ENCODE measurements around the gene DNAL1. TPM values are rescaled to one million over a fixed set of nuclear protein-coding genes. Genes with fewer than 3 reads are reported as not detected.

Gene DNAL1
- total and polyA plus RNA-seq, 9 of the 15 experiments (the other 6 are each of a cell fraction or from before 2014, with no cell fraction given): 1.6 to 11.7 (median 4.8) TPM

DNA sequence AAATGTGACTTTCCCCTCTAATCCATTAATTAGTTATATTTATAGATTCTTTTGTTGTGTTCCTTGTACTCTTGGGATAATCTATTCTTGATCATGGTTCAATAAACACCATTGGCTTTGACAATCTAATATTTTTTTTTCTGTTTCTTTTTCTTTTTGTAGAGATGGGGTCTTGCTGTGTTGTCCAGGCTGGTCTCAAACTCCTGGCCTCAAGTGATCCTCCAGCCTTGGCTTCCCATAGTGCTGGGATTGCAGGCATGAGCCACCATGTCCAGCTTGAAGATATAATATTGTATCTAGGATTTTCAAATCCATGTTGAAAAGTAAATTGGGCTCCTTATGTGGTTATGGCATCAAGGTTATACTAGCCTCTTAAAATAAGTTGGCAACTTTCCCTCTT, 6.2 kb downstream of the DNAL1 start:
- Histone ChIP-seq H3K27ac (ENCODE audit: extremely low read depth, low read depth, low read length) (no peak overlapping the region), H3K27me3 (ENCODE audit: control insufficient read depth in 2 of 2, insufficient read depth in 2 of 2, low read length in 2 of 2) (no peaks in the 10 kb centered on the region), H3K79me2 (ENCODE audit: control insufficient read depth, insufficient read depth, low read length) (no peaks in the 10 kb centered on the region), H3K36me3 (ENCODE audit: control insufficient read depth, insufficient read depth, low read length) (no peaks in the 10 kb centered on the region), H3K9me3 (replicated peaks; ENCODE audit: control insufficient read depth, insufficient read depth, low read depth, low read length) (no peaks in the 10 kb centered on the region), H2AFZ (ENCODE audit: low read depth, low read length) (no peak overlapping the region), H3K9ac (ENCODE audit: insufficient read depth in 1 of 2, low read depth in 2 of 2, low read length in 2 of 2) (no peak overlapping the region), H4K20me1 (replicated peaks; ENCODE audit: control insufficient read depth, insufficient read depth, low read length) (no peaks in the 10 kb centered on the region), H3K4me1 (replicated peaks in 1 of 2; ENCODE audit: control insufficient read depth in 2 of 2, insufficient read depth in 2 of 2, low read length in 2 of 2) (no peaks in the 10 kb centered on the region; a peak in 1 of 5 replicates), H3K4me3 (no peak overlapping the region), H3K4me2 (ENCODE audit: insufficient read depth, low read length) (no peak overlapping the region), H3K9me1 (ENCODE audit: control insufficient read depth, insufficient read depth, low read length) (no peaks in the 10 kb centered on the region)
- DNase-seq (ENCODE audit: extremely low read depth in 1 of 4, low spot score in 3 of 4) (no peak), ATAC-seq (no peak), FAIRE-seq (no peak)
- intact Hi-C loops (cut with micrococcal nuclease): no loop called here
- ChIA-PET CTCF (ENCODE audit: low intra/inter-chr PET ratio) (no interaction called here), POLR2A (interaction anchor here (0.7 kb wide), 1 partner anchor 153 kb away, joined by 3 read pairs; no protein-coding TSS in a partner anchor)
- no TSS peak for BruUV-seq (replicated peaks)
- in situ Hi-C loops (cut with MboI): no loop called here
- no peak for TF ChIP-seq E2F3 (CRISPR knock-in tag; IDR thresholded peaks at IDR 0.05)
- no peak for TF ChIP-seq ZNF384 (IDR thresholded peaks at IDR 0.05; ENCODE audit: low read depth, low read length)
- TF ChIP-seq CBX8 (IDR thresholded peaks at IDR 0.05; ENCODE audit: borderline replicate concordance, extremely low read depth, low read depth, low read length, poor library complexity, severe bottlenecking): no peak
- peak in 1 of 2 experiments; percentile 9; a peak in 1 of 4 replicates for TF ChIP-seq KDM1A (IDR thresholded peaks at IDR 0.05)
- no peak for TF ChIP-seq NFATC3 (IDR thresholded peaks at IDR 0.05)
- no peak for TF ChIP-seq CBX3 (IDR thresholded peaks at IDR 0.05; ENCODE audit: borderline replicate concordance in 1 of 2, low read length in 2 of 2)
- peak; percentile 21 for TF ChIP-seq RBM25 (IDR thresholded peaks at IDR 0.05; ENCODE audit: low read depth, low read length, severe bottlenecking)
- no peak for TF ChIP-seq ZNF263 (CRISPR knock-in tag; IDR thresholded peaks at IDR 0.05; ENCODE audit: borderline replicate concordance)
- TF ChIP-seq BCL6 (CRISPR knock-in tag; IDR thresholded peaks at IDR 0.05): no peak
- TF ChIP-seq ZNF140 (CRISPR knock-in tag; IDR thresholded peaks at IDR 0.05): no peak
- no peak for TF ChIP-seq GATA2 (CRISPR knock-in tag; IDR thresholded peaks at IDR 0.05)
- no peak for TF ChIP-seq TCF7 (IDR thresholded peaks at IDR 0.05; ENCODE audit: borderline replicate concordance)
- TF ChIP-seq, protein P1, sequence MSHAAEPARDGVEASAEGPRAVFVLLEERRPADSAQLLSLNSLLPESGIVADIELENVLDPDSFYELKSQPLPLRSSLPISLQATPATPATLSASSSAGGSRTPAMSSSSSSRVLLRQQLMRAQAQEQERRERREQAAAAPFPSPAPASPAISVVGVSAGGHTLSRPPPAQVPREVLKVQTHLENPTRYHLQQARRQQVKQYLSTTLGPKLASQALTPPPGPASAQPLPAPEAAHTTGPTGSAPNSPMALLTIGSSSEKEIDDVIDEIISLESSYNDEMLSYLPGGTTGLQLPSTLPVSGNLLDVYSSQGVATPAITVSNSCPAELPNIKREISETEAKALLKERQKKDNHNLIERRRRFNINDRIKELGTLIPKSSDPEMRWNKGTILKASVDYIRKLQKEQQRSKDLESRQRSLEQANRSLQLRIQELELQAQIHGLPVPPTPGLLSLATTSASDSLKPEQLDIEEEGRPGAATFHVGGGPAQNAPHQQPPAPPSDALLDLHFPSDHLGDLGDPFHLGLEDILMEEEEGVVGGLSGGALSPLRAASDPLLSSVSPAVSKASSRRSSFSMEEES (CRISPR knock-in tag; IDR thresholded peaks at IDR 0.05): no peak
- no peak for TF ChIP-seq TFAM (CRISPR knock-in tag; conservative IDR thresholded peaks at IDR 0.05)
- no peak for TF ChIP-seq HNRNPL (IDR thresholded peaks at IDR 0.05; ENCODE audit: low read depth, low read length)
- TF ChIP-seq SMAD1 (IDR thresholded peaks at IDR 0.05; ENCODE audit: low read depth, low read length, partially characterized antibody): no peak
- TF ChIP-seq RCOR1 (IDR thresholded peaks at IDR 0.05; ENCODE audit: borderline replicate concordance in 1 of 2, low read depth in 2 of 2, low read length in 2 of 2): no peak
- TF ChIP-seq, protein P2, sequence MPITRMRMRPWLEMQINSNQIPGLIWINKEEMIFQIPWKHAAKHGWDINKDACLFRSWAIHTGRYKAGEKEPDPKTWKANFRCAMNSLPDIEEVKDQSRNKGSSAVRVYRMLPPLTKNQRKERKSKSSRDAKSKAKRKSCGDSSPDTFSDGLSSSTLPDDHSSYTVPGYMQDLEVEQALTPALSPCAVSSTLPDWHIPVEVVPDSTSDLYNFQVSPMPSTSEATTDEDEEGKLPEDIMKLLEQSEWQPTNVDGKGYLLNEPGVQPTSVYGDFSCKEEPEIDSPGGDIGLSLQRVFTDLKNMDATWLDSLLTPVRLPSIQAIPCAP (CRISPR knock-in tag; IDR thresholded peaks at IDR 0.05; ENCODE audit: borderline replicate concordance): no peak
- no peak for TF ChIP-seq KLF6 (CRISPR knock-in tag; IDR thresholded peaks at IDR 0.05; ENCODE audit: borderline replicate concordance)
- TF ChIP-seq NFRKB (IDR thresholded peaks at IDR 0.05; ENCODE audit: low read depth): no peak
- TF ChIP-seq POLR2H (tag; IDR thresholded peaks at IDR 0.05; ENCODE audit: low read depth): no peak
- TF ChIP-seq ZNF121 (CRISPR knock-in tag; conservative IDR thresholded peaks at IDR 0.05): peak; percentile 84
- no peak for TF ChIP-seq FOXA3 (CRISPR knock-in tag; conservative IDR thresholded peaks at IDR 0.05 in 1 of 2, IDR thresholded peaks at IDR 0.05 in 1 of 2)
- no peak for TF ChIP-seq ZNF444 (CRISPR knock-in tag; IDR thresholded peaks at IDR 0.05)

Measured in K562 (cell line).